ENCODE results near the gene AMHR2.
A peak's percentile ranks its signal among the peaks of the same experiment; 100 is the strongest.

Gene AMHR2

DNA sequence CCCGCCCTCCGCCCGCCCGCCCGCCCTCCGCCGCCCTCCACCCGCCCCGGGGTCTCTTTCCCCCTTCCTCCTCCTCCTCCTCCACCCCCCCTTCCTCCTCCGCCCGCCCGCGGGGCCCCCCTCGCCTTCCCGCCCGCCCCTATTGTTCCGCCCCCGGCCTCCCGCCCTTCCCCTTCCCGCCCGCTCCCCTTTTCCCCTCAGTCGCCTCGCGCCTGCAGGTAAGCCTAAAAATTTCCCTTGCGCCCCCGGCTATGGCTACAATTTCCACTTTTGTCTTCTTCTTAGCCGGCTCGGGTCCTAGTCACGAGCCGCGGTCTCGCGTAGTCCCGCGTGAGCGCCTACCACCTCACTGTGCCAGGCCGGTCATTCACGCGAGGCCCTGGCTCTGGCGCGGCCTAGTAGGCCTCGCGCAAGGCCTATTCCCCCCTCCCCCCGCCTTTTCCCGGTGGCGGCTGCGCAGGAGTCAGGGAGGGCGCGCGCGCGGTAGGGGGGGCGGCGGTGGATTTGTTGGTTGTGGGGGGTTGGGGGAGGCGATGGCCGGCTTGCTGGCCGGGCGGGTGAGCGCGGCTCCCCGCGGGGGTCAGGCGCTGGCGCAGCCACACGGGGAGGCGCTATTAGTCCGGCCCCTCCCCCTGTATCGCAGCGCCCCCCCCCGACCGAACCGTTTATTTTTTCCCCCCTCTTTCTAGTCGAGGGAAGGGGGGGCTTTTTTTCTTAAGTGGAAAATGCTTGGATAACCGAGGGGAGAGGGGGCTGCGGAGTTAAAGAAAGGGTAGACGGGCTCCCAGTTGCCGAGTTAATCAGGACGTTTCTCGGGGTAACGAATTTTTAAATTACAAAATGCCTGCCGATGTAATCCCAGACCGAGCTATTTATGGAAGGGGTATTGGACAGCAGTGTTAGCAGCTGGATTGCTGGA lies 28.8 kb downstream of the AMHR2 start:
- DNase-seq (ENCODE audit: low read depth in 2 of 2): peak; percentile 36 to 52

- DNase-seq (ENCODE audit: low read depth in 2 of 2): no peak
These were observed 30.4 kb downstream of the AMHR2 start for GRCh38 chr12:53453953-53454640.

GRCh38 chr12:53454707-53455106 lies 31.1 kb downstream of the AMHR2 start:
- DNase-seq (ENCODE audit: low read depth in 2 of 2): no peak

DNA sequence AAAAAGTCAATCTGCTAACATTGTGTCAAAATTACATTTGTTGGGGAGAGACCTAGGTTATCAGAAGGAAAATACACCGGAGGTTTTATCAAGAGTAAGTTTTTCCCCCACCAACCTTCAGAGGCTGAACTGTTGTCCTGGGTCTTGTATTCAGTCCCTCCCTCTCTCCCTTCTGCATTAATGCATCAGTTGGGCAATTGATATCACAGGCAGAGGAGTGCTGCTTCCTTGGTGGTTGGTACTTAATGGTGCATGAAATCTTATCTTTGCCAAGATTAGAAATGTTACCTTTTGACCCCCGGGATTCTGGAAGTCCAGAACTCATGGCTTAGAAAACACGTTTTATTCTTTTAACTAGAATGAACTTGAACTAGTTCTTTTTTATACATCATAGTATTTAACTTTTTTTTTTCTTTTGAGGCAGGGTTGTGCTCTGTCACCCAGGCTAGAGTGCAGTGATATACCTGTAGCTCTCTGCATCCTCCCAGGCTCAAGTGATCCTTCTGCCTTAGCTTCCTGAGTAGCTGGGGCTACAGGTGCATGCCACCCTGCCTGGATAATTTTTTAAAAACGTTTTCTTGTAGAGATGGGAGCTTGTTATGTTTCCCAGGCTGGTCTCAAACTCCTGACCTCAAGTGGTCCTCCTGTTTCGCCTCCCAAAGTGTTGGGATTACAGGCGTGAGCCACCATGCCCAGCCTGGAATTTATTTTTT lies 33.2 kb downstream of the AMHR2 start:
- DNase-seq (ENCODE audit: low read depth in 2 of 2): no peak

DNA sequence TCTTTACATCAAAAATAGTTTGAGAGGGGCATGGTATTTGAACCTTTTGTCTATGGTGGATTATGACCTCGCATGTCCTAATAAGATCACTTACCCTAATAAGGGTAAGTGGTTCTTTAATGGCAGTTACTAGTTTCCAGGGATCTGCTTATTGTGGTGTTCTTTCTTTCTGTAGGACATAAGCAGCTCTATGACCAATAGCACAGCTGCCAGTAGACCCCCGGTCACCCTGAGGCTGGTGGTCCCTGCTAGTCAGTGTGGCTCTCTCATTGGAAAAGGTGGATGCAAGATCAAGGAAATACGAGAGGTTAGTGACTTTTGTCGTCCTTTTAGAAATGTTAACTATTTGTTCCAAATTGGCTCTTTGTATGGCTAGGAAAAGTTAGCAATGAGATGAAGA lies 35.4 kb downstream of the AMHR2 start:
- DNase-seq (ENCODE audit: low read depth in 2 of 2): no peak

GRCh38 chr12:53461059-53461458 lies 37.4 kb downstream of the AMHR2 start:
- DNase-seq (ENCODE audit: low read depth in 2 of 2): no peak

DNA sequence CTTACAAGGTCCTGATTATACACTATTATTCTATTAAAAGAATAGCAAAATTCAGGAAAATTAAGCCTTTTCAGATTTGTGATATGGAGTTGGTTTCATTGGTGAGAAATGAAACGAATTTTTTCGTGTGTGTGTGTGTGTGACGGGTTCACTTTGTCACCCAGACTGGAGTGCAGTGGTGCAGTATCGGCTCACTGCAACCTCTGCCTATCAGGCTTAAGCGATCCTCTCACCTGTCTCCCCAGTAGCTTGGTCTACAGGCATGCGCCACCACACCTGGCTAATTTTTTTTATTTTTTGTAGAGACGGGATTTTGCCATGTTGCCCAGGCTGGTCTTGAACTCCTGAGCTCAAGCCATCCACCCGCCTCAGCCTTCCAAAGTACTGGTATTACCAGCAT lies 37.9 kb downstream of the AMHR2 start:
- no peak for DNase-seq (ENCODE audit: low read depth in 2 of 2)

DNA sequence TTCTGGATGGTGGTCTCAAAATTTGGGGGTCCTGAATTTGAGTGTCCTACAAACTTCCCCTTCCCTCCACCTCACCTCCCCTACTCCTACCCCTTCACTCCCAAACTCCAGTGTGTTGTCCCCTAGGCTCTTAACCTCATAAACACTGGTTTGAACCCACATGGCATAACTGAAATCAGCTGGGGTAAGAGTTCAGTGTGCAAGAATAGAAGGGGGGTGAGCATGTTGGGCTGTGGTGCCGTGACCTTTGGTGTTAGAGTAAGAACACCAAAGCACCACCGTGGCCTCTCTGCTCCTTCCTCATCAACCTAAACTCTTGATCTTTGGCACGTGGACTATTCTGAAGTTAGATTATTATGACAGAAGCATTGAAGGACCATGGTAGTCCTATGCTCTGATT lies 39.3 kb downstream of the AMHR2 start:
- no peak for DNase-seq (ENCODE audit: low read depth in 2 of 2)

DNA sequence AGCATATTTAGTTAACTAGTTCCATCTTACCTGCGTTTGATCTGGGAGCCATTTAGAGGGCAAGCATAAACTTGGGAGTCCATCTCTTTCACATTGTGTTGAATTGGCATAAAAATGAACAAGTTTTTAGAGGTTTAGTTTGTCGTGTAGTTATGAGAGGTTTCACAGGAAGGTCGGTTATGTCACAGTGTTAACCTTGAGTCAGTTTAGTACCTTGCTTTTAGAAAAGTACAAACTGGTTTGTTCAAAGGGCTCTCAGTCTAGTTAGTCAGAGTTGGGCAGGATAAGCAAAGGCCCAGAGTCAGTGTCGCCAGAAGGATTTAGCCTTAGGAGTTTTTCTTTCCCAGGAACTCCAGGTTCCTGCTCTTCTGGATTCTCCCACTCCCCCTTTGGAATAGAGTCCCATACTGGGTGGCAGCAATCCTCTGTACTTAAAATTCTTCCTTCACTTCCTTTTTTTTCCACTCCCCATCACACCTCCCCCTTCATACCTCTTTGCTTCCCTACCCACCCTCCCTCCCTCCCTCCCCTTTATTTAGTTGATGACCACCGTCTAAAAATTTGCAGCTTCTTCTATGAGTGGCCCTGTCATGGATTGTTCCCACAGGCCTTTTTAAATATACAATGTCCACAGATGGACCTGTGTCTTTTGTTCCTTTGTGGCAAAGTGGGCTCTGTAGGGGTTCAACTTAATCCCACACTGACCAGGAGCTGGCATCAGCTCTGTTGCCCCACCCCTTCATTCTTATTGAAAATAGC lies 40.3 kb downstream of the AMHR2 start:
- no peak for DNase-seq (ENCODE audit: low read depth in 2 of 2)

DNA sequence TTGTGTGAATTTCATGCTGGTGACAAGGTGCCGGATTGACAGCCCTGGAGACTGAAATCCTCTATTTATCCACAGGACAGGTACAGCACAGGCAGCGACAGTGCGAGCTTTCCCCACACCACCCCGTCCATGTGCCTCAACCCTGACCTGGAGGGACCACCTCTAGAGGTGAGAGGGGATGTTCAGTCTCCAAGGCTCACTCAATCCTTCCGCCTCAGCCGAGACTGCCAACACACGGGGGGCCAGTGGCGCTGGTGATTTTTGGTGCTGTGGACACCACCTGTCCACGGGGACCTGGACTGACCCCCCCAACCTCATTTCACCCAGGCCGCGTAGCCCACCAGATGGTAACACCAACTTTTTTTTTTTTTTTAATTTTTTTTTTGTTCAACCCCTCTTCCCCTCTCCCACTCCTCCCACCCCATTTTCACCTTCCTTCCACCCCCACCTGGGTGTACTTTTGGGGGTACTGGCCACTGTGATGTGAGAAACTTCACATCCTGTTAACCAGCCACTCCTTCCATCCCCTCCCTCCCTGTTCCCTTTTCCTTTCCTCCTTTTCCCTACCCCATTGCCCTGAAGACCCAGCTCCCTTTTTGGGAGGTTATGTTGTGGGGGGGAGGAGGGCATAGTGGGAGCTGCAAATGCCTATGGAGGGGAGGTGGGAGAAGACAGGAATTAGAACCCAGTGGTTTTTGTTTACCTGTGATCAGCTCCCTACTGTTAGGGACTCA lies 41.2 kb downstream of the AMHR2 start:
- no peak for DNase-seq (ENCODE audit: low read depth in 2 of 2)

- DNase-seq (ENCODE audit: low read depth in 2 of 2): no peak
These were observed 42.0 kb downstream of the AMHR2 start for GRCh38 chr12:53465679-53466078.

- DNase-seq (ENCODE audit: low read depth in 2 of 2): no peak
These were observed 43.0 kb downstream of the AMHR2 start for GRCh38 chr12:53466640-53467039.

DNA sequence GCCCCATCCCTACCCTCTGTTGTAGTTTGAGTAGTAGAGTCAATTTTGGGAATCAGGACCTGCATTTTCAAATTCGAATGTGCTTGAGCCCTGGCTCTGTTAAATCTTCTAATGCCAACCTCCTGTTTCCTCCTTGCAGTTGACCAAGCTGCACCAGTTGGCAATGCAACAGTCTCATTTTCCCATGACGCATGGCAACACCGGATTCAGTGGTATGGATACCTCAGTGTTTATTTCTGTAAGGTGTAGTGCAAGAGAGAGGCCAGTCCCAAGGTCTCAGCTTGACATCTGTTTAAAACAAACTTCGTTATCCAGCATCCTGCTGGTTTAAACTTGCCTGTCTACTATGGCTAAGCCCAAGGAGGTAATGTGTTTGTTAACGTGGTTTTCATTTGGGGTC lies 43.4 kb downstream of the AMHR2 start:
- no peak for DNase-seq (ENCODE audit: low read depth in 2 of 2)

- no peak for DNase-seq (ENCODE audit: low read depth in 2 of 2)
These were observed 44.2 kb downstream of the AMHR2 start for GRCh38 chr12:53467880-53468279.

DNA sequence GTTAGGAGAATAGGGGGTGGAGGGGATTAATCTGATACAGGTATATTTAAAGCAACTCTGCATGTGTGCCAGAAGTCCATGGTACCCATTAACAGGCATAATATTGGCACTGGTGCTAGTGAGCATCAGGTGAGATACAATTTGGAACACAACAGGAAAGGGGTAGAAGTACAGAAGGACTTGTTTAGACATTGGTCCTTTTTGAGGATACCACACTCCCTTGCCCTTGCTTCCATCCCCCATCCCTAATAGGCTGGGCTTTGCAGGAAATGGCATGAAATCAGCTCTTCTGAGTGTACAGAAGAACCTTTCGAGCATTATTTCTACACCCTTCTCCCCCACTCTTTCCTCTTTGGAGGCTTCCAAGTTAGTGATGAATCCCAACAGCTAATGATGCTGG lies 44.6 kb downstream of the AMHR2 start:
- DNase-seq (ENCODE audit: low read depth in 2 of 2): no peak

DNA sequence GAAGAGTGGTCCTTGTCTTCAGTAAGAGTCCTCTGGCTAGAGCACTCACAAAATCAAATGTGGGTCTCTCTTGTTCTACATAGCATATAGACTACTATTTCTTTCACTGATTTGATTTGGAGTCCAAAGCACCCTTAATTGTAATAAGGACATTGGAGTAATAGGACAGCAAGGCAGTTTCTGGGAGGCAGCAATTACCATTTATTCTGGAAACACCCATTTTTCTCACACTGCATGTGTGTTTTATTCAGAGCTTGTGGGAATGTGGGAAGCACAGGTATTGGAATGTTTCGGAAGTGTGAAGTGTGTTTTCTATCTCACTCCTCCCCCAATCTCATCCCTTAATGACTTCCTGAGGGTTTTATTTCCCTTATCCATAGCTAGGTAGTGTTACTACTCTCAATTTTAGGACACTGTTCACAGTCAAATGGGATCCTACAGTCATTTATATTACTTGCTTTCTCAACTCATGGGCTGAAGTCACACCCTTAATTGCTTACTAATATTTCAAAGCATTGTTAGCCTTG lies 48.5 kb downstream of the AMHR2 start:
- no peak for DNase-seq (ENCODE audit: low read depth in 2 of 2)

DNA sequence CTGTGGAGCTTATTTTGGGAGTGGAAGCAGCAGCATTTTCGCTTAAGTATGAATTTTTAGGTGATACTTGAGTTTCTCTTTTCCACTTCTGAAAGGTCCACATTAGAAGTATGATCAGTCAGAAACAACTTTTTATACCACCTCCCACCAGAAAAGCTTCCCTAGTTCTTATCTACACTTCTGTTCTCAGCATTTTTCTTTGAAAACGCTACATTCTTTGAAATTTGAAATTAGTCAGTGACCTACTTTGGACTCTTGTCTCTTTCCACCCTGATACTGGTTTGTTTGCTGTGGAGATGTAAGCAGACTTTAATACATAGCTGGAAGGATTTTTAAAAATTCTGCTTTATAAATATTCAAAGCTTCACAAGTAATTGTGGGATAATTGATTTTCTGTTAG lies 50.4 kb downstream of the AMHR2 start:
- no peak for DNase-seq (ENCODE audit: low read depth in 2 of 2)

GRCh38 chr12:53474819-53475218 lies 51.2 kb downstream of the AMHR2 start:
- DNase-seq (ENCODE audit: low read depth in 2 of 2): no peak

DNA sequence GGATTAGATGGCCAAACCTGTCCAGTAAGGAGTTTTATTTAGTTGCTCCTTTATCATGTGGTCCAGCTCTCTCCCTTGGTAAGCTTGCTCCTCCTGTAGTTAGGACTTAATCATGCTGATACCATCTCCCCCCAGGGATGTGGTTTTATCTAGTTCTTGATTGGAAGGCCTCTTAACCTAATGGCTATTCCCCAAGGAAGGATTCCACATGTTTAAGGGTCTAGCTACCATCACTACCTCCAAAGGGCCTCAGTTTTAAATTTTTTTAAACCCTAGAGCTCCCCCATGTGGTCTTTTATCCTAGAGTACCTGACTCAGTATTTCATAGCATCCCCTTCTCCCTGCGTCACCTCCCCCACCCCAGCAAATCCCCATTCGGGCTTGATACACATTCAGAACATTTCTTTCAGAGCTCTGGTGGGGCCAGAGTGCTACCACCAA lies 53.1 kb downstream of the AMHR2 start:
- no peak for DNase-seq (ENCODE audit: low read depth in 2 of 2)

- DNase-seq (ENCODE audit: low read depth in 2 of 2): no peak
These were observed 55.2 kb downstream of the AMHR2 start for GRCh38 chr12:53478865-53479264.

DNA sequence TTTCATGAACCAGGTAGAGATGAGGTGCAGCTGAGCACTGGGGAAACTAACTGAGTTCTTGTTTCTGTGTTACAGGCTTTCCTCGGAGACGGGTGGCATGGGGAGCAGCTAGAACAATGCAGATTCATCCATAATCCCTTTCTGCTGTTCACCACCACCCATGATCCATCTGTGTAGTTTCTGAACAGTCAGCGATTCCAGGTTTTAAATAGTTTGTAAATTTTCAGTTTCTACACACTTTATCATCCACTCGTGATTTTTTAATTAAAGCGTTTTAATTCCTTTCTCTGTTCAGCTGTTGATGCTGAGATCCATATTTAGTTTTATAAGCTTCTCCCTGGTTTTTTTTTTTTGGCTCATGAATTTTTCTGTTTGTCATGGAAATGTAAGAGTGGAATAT lies 55.7 kb downstream of the AMHR2 start:
- DNase-seq (ENCODE audit: low read depth in 2 of 2): no peak
